ENCODE measurements around the gene NUTF2. TPM values are rescaled to one million over a fixed set of nuclear protein-coding genes. Genes with fewer than 3 reads are reported as not detected.

Gene NUTF2
- total and polyA plus RNA-seq, 2 of the 4 experiments (the other 2 are of a cell fraction), result 42.7 to 361 TPM

DNA sequence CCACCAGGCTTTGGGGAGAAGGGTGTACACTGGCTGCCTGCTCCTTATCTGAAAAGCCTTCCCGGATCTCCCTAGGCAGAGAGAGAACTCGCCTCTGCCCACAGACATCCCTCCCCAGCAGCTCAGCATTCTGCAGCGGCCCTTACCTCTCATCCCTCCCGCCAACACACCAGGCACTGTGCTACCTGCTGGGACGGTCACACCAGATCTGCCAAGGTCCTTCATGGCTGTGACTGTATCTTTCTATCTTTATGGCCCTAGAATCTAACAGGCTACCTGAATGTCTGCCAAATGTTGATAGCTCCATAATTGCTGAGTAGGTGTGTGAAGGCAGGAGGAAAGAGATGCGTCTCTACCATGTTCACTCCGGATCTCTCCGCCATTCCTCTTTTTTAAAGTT, 32.2 kb upstream of the NUTF2 start:
- BruUV-seq (replicated peaks), result no TSS peak
- Histone ChIP-seq H3K9ac (ENCODE audit: low read depth, low read length) (no peak overlapping the region), H3K9me3 (ENCODE audit: control insufficient read depth, insufficient read depth, low read length) (no peaks in the 10 kb centered on the region), H3K18ac (ENCODE audit: low read depth, low read length) (no peak overlapping the region), H3K79me1 (ENCODE audit: low read depth in 1 of 2, low read length in 2 of 2) (no peaks in the 10 kb centered on the region), H2BK15ac (ENCODE audit: low read depth, low read length) (no peak overlapping the region), H3K36me3 (ENCODE audit: control insufficient read depth, insufficient read depth, low read length) (no peaks in the 10 kb centered on the region), H2BK5ac (ENCODE audit: low read depth, low read length, poor library complexity, severe bottlenecking) (no peak overlapping the region), H3K27me3 (ENCODE audit: control insufficient read depth, insufficient read depth, low read length) (0 out of 2 replicates have a peak, but pooled peaks cover 2% of the 10 kb centered on the region), H4K20me1 (ENCODE audit: insufficient read depth, low read length) (no peaks in the 10 kb centered on the region), H4K5ac (ENCODE audit: low read depth, low read length) (no peak overlapping the region), H2AK5ac (ENCODE audit: low read depth, low read length) (no peak overlapping the region), H3K23ac (ENCODE audit: low read depth, low read length) (no peak overlapping the region), H3K56ac (ENCODE audit: extremely low read depth, insufficient read depth, low read length) (no peak overlapping the region), H3K4me3 (ENCODE audit: insufficient read depth, low read depth, low read length) (no peak overlapping the region), H3K4ac (ENCODE audit: low read depth, low read length) (no peak overlapping the region), H2BK120ac (ENCODE audit: low read depth, low read length) (no peak overlapping the region), H2AK9ac (replicated peaks; ENCODE audit: low read depth, low read length, poor library complexity) (no peak overlapping the region), H4K8ac (ENCODE audit: low read depth in 2 of 2, low read length in 2 of 2) (no peak overlapping the region), H3K9me1 (ENCODE audit: insufficient read depth, low read length) (no peaks in the 10 kb centered on the region), H3K14ac (replicated peaks; ENCODE audit: low read depth, low read length) (no peak overlapping the region), H2BK20ac (ENCODE audit: low read depth, low read length) (no peak overlapping the region), H4K91ac (ENCODE audit: insufficient read depth, low read depth, low read length) (no peak overlapping the region), H3K4me1 (ENCODE audit: control insufficient read depth, insufficient read depth, low read length) (no peaks in the 10 kb centered on the region), H3K4me2 (ENCODE audit: low read depth, low read length) (no peak overlapping the region), H2AFZ (replicated peaks; ENCODE audit: low read length, poor library complexity) (no peak overlapping the region), H3K27ac (ENCODE audit: insufficient read depth, low read length) (no peak overlapping the region)
- dilution Hi-C loops (cut with HindIII; ENCODE audit: low sequenced_read_pairs, unreplicated experiment) (no loop called here), in situ Hi-C loops (cut with MboI; ENCODE audit: low sequenced_read_pairs) (loop anchor here (5.0 kb wide), 1 partner anchor 113 kb away; no protein-coding TSS in a partner anchor), intact Hi-C loops (cut with micrococcal nuclease) (no loop called here)
- 61% methylated on average over 2 of the region's 8 CpGs; no CpG with 5 or more reads in 1 of the 2 experiments for WGBS, 2 experiments (ENCODE audit: extremely low coverage in 2 of 2, insufficient read length in 1 of 2)
- CTCF ChIA-PET, result no interaction called here
- no peak for ATAC-seq (ENCODE audit: low read depth)
- TF ChIP-seq MAFK (IDR thresholded peaks at IDR 0.05; ENCODE audit: low read depth, low read length) (no peak), RFX5 (IDR thresholded peaks at IDR 0.05; ENCODE audit: low read depth, low read length) (no peak), CEBPB (IDR thresholded peaks at IDR 0.05; ENCODE audit: low read depth, low read length) (no peak), CHD1 (IDR thresholded peaks at IDR 0.05; ENCODE audit: low read depth, low read length) (no peak), USF2 (IDR thresholded peaks at IDR 0.05; ENCODE audit: low read depth, low read length) (no peak), POLR2A (IDR thresholded peaks at IDR 0.05; ENCODE audit: low read depth, low read length) (no peak), MXI1 (IDR thresholded peaks at IDR 0.05; ENCODE audit: borderline replicate concordance, low read depth, low read length) (no peak), FOS (IDR thresholded peaks at IDR 0.05; ENCODE audit: low read depth, low read length) (no peak), RCOR1 (IDR thresholded peaks at IDR 0.05; ENCODE audit: insufficient replicate concordance, low read length) (no peak), RAD21 (IDR thresholded peaks at IDR 0.05; ENCODE audit: low read length) (no peak)
- no peak for DNase-seq
- POLR2A ChIA-PET (ENCODE audit: unreplicated experiment), result interaction anchor here (0.6 kb wide), 1 partner anchor 1446 kb away, joined by 5 read pairs; no protein-coding TSS in a partner anchor
